Hematopoietic multipotent progenitor cell treated with erythropoietin and hydrocortisone succinate and interleukin-3 and kit ligand, for 4 days (in vitro differentiated cells): Measurements from ENCODE around the gene OR52A5.
"Not testable (repeated sequence)": the region's sequence is repeated elsewhere in the genome, so short reads cannot be mapped to it uniquely, and the experiment has no call there.

Source experiments
- DNase-seq: peaks from one replicate; pipeline ENCODE4 v3.0.0-alpha.2; 2015

Gene OR52A5

DNA sequence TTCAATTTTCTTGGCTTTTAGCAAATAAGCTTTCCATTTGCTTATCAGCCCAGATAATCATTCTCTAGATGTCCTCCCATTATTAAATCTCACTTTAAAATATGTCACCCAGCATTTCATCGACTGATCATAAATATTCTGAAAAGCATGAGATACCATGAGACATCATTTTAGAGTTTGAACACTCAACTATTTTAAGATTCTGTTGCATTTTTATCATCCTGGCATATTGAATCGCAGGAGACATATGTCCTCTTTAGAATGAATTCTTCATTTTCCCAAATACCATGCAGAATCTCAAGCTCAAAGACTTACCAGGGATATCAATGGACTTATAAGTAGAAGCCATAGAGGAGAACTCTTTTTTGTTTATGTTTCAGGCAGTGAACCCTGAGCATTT is at the start of gene OR52A5:
Gene OR52A5 (minus strand): TSS at position 361 of the 400 bp plus-strand sequence. CDS start 5,714 bp downstream, outside the sequence.
- no peak for DNase-seq

DNA sequence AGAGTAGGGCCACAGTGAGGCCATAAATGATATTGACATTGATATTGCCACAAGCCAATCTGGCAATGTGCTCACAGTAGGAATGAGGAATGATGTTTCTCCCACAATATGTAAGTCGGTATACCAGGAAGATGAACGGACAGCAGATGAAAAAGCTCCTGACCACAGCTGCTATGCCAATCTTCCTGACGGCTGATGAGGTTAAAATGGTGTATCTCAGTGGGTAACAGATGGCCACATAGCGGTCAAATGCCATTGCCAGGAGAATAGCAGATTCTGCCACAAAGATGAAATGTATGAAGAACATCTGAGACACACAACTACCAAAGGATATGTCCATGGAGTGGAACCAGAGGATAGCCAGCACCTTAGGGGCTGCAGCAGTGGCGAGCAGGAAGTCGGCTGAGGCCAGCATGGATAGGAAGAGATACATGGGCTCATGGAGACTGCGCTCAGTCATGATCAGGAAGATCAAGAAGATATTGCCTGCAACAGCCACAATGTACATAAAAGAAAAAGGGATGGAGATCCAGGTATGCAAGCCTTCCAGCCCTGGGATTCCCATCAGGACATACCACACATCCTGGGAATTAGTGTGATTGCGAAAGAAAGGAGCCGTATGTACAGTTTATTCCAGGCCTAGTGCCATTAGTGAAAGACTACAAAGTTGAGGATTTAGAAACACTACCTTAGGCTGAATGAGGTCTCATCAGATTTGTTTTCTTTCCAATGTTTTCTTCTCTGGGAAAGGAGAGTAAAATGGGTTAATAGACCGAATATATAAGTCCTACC is 40.1 kb upstream of the OR52A5 start:
- no peak for DNase-seq

DNA sequence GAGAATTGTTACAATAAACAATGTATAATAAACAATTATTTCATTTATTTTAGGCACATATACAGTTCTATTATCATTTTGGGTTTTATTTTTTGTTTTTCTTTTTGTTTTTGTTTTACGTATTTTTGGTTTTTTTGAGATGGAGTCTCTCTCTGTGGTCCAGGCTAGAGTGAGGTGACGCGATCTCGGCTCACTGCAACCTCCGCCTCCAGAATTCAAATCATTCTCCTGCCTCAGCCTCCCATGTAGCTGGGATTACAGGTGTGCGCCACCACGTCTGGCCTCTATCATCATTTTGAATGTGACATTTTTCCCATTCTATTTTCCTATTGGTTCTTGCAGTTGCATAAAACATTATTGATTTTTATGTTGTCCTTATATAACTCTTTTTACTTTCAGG is 36.8 kb upstream of the OR52A5 start:
- DNase-seq = no peak

DNA sequence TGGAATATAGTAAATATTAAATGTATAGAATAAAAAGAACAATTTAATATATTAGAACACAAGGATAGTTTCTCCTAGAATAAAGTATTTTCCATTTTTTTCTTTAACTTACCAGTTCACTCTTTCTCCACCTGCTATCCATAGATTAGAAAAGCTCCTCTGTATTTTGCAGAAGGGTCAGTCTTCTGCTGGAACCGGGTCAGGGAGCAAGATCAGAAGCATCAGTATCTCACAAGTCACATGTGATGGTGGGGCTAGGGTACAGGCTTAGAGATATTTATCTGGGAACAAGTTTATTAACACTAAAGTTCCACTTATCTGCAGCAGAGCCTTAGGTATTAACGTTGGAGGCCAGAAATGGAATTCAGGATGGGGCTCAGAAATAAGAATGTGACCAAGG is 33.7 kb upstream of the OR52A5 start:
- DNase-seq = no peak

DNA sequence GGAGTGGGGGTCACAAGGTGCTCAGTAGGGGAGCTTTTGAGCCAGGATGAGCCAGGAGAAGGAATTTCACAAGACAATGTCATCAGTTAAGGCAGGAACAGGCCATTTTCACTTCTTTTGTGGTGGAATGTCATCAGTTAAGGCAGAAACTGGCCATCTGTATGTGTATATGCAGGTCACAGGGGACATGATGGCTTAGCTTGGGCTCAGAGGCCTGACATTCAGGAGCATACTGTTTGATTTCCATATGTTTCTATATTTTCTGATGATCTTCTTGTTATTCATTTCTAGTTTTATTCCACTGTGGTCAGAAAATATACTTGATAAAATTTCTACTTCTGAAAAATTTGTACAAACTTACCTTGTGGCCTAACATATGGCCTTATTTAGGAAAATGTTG is 27.7 kb upstream of the OR52A5 start:
- not testable (repeated sequence) for DNase-seq

DNA sequence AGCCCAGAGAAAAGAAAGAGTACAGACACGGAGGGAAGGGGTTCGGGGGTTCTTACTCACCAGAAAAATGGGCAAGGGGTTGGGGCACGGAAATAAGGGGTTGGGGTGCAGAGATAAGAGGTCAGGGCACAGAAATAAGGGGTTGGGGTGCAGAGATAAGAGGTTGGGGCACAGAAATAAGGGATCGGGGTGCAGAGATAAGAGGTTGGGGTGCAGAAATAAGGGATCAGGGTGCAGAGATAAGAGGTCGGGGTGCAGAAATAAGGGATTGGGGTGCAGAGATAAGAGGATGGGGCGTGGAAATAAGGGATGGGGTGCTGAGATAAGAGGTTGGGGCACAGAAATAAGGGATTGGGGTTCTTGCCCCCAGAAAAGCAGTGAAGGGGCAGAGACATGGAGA is 26.7 kb upstream of the OR52A5 start:
- not testable (repeated sequence) for DNase-seq

DNA sequence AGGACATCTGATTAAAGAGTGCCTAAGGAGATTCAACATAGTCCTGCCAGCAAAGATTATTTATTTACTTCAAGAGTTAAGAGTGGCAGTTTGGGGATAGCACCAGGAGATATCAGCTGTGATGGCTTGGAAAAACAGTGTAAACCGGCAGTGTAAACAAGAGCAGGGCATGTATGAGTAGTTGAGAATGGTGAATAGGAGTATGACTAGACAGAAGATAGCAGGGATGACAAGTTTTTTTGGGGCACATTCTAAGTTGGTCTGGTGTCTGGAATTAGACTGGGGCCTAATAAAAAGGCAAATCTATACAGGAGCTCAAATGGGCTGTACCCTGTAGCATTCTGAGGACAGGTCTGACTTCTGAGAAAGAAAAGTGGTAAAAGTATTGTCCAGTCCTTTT is 22.9 kb upstream of the OR52A5 start:
- DNase-seq = not testable (repeated sequence)

DNA sequence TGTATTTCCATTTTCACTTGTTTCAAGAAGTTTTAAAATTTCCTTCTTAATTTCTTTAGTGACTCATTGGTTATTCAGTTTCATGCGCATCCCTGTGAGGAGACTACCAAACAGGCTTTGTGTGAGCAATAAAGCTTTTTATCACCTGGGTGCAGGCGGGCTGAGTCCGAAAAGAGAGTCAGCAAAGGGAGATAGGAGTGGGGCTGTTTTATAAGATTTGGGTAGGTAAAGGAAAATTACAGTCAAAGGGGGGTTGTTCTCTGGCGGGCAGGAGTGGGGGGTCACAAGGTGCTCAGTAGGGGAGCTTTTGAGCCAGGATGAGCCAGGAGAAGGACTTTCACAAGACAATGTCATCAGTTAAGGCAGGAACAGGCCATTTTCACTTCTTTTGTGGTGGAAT is 22.1 kb upstream of the OR52A5 start:
- not testable (repeated sequence) for DNase-seq

DNA sequence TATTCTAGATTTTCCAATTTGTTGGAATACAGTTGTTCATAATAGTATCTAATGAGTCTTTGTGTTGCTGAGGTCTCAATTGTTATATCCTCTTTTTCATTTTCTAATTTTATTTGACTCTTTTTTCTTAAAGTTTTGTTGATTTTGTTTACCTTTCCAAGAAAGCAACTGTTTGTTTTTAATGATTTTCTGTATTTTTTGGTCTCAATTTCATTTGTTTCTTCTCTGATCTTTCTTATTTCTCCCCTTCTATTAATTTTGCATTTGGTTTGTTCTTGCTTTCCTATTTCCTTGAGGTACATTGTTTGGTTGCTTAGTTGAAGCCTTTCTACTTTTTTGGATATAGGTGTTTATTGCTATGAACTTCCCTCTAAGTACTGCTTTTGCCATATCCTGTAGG is 21.6 kb upstream of the OR52A5 start:
- no peak for DNase-seq

DNA sequence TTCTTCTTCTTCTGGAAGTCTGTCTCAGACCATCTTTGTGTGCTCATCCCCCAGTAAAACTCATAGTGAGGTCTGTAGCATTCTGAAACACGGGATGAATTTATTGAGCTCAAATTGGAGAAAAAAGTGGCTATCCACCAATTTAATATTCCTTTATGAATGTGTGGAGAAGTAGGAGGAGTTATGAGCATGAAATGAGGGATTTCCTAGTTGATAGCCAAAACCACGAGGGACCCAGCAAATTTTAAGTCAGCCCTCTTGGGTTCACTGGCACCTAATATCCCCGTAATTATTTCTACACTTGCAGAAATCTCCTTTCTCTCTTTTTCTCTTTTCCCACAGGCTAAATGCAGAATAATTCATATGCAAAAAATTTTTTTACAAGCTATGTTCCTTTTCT is 16.5 kb upstream of the OR52A5 start, which contains the start of gene OR52A1:
Gene OR52A1 (minus strand): TSS at position 101 of the 400 bp plus-strand sequence. CDS start 2,388 bp downstream, outside the sequence.
- no peak for DNase-seq

DNA sequence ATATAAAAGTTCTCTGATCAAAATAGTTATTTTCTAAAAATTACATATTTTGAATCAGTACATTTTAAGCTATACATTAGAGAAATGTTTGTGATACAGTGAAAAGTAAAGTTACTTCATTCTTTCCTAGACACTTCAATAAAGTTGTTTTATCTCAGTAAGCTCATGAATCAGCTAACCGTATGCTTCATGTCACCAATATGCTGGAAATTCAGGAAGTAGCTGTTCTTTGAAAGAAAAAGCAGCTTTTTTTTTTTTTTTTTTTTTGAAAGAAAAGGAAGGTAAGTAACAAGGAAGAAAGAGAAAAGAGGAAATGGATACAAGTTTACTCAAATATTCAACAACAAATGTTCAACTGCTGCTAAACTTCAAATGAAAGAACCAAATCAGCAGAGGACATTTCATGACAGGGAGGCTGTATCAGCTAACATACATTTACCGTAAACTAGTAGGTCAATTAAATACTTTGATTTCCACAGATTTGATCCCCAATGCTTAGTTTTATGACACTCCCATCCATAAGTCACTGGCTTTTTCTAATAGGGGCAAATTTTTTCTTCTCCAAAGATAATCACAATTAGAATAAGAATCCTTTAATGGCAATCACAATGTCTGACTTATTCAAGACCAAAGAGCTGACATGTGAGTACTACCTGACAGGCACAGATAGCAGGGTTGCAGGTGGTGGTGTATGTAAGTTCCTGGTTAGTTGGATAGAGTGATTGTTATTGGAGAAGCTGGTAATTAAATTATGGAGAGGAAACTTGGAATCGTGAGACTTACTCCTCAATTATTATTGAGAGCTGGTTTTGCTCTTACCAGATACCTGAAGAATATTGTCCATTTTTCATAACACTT is 15.6 kb upstream of the OR52A5 start:
- DNase-seq = peak; percentile 58

DNA sequence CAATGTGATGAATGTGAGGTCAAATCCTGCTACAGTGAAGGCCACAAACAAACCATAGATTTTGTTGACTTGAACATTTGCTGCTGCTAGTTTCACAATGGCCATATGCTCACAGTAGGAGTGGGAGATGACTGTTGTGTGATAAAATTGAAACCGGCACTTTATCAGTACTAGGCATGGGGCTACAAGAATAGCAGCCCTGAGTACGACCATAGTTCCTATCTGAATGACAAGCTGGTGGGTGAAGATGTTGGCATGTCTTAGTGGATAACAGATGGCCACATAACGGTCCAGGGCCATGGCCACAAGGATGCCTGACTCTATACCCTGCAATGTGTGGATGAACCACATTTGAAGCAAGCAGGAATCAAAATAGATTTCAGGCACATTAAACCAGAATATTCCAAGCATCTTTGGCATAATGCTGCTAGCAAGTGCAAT is 13.6 kb upstream of the OR52A5 start:
- DNase-seq = peak; percentile 96

DNA sequence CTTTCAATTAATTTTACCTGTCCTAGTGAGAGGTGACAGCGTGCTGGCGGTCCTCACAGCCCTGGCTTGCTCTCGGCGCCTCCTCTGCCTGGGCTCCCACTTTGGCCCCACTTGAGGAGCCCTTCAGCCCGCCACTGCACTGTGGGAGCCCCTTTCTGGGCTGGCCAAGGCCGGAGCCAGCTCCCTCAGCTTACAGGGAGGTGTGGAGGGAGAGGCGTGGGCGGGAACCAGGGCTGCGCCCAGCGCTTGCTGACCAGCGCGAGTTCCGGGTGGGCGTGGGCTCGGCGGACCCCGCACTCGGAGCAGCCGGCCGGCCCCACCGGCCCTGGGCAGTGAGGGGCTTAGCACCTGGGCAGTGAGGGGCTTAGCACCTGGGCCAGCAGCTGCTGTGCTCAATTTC is 6.0 kb upstream of the OR52A5 start:
- not testable (repeated sequence) for DNase-seq

DNA sequence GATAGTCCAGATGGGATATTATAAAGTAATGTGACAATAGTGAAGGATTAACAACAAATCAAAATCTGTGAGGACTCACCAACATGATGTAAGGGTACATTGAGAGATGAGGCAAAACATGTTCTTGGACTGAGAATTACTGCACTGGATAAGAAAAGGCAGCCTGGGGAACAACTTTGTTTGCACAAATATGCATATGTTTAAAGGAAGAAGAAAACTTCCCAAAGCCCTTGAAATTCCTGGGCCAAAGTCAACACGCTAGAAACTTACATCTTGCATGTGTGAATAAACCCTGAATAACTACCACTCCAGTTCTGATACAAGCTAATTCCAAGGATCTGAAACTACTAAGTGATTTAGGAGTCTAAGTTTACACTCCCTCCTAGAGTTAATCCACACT is 1.1 kb downstream of the OR52A5 start:
- no peak for DNase-seq

DNA sequence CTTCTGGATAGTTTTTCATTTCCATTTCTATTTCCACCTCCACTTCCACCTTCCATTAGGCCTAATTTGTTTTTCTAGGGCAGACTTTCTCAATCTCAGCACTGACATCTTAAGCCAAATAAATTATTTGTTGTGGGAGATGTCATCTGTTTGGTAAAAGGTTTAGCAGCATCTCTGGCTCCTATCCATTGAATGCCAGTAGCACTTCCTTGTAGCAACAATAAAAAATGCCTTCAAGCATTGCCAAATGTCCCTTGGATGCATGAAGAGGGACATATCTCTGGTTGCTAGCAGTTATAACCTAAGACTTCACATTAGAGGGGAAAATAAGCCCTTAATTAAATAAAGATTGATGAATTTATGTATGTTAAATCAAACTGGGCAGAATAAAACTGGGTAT is 1.9 kb downstream of the OR52A5 start:
- no peak for DNase-seq

DNA sequence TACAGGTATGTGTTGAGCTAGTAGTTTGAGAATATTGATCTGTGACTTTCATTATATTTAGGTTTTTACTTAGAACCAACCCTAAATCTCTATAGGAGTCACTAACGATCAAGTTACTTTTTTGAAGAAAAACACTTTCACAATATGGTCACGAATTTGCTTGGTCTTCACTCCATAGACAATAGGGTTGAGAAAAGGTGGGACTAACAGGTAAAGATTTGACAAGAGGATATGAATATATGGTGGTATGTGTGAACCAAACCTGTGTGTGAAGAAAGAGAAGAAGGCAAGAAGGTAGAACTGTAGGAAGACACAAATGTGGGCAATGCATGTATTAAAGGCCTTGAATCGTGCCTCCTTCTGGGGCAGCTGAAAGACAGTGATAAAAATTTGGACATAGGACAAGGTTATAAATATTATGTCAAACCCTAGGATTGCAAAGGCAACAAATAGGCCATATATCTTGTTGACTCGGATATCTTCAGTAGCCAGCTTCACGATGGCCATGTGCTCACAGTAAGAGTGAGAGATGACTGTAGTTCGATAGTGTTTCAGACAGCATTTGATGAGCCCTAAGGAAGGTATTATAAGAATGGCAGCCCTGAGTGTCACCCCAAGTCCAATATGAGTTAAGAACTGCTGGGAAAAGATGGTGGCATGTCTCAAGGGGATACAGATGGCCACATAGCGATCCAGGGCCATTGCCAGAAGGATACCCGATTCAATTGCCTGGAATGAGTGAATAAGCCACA is 6.4 kb downstream of the OR52A5 start:
- DNase-seq = no peak

DNA sequence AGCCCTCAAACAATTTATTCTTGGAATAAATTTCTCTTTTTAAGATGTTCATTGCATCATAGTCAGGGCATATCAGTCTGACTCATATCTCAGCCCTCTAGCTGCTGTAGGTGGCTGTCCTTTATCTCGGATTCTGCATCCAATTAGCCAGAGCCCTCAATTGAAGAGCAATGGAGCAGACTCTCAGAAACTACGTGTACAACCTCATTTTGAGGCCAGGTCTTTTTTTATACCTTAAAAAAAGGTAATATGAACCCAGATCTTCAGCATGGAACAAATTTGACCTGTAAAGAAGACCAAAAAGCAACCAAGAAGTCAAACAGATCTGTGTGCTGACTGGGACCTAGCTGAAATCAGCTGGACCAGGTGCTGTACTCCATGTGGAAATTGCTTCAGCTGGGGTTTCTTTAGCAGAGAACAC is 8.7 kb downstream of the OR52A5 start:
- DNase-seq = peak; percentile 39

DNA sequence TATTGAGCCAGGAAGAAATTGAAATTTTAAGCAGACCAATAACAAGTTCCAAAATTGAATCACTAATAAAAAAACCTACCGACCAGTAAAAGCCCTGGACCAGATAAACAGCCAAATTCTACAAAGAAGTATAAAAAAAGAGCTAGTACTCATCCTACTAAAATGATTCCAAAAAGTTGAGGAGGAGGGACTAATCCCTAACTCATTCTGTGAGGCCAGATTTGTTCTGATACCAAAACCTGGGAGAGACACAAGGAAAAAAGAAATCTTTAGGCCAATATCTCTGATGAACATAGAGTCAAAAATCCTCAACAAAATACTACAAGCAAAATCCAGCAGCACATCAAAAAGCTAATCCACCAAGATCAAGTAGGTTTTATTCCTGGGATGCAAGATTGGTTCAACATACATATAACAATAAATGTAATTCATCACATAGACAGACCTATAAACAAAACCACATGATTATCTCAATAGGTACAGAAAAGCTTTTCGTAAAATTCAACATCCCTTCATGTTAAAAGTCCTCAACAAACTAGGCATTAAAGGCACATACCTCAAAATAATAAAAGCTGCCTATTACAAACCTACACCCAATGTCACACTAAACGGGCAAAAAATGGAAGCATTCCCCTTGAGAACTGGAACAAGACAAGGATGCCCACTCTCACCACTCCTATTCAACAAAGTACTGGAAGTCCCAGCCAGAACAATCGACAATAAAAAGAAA is 13.1 kb downstream of the OR52A5 start:
- DNase-seq = peak; percentile 21

DNA sequence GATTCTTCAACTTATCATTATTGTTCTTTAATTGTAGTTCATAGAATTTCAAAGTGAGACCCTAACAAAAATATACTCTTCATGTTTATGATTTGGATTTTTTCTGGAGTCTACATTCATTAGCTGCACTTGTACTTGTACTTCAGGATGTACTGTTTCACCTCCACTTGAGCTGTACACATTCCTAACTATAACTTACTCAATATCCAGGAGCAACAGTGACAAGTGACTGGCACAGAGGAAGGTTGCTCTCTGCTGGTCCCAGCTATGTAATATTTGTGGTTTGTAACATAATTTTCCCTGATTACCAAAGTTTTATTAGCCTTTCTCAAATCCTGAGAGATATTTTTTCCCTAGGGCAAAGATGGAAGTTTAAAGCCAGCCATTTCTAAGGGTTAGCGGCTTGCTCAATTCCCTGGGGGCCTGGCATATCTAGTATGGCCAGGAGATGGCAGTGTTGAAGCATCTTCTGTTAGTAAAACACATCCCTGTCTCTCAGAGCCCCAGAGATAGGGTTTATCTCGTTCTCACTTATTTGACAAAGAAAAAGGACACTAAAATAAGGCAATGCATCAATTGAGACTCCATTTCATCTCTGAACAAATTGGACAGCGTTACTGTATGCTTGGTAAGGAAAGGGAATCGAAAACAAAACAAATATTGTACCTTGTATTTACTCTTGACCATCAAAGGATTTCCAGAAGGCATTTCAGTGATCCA is 14.2 kb downstream of the OR52A5 start:
- DNase-seq = peak; percentile 93

DNA sequence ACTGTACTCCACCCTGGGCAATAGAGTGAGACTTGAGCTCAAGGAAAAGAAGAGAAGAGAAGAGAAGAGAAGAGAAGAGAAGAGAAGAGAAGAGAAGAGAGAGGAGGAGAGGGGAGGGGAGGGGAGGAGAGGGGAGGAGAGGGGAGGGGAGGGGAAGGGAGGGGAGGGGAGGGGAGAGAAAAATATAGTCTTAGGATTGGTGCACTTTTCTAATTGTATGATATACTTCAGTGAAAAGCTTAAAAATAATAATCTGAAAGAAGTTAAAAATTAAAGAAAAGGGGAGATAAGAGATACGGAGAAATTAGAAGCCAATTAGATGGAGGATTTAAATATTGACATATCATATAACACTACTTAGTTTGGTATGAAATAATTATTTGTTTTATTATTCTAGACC is 19.3 kb downstream of the OR52A5 start:
- DNase-seq = no peak

DNA sequence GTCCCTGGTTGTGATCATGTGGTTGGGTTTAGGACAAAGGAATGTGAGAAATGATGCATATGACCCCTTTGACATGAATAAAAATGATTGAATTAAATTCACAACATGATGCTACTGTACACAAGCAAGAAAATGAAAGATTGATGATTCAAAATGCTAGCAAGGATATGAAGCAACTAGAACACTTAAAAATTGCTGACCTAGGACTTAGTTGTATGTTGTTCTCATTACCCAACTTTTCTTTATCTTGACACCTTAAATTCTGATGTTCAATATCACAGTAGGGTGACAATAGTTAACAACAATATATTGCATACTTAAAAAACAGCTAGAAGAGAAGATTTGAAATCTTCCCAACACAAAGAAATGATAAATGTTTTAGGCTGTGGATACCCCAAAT is 20.6 kb downstream of the OR52A5 start:
- no peak for DNase-seq

DNA sequence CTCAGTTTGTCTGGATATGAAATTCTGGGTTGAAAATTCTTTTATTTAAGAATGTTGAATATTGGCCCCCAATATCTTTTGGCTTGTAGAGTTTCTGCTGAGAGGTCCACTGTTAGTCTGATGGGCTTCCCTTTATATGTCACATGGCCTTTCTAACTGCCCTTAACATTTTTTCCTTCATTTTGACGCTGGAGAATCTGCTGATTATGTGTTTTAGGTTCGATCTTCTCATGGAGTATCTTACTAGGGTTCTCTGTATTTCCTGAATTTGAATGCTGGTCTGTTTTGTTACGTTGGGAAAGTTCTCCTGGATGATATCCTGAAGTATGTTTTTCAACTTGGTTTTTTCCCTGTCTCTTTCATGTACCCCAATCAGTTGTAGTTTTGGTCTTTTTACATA is 22.8 kb downstream of the OR52A5 start:
- DNase-seq = no peak
